ENCODE measurements around the gene MRPL36. TPM values are rescaled to one million over a fixed set of nuclear protein-coding genes. Genes with fewer than 3 reads are reported as not detected.

The MRPL36 gene
- polyA plus RNA-seq, 1 experiment, result 104 TPM

GRCh38 chr5:1827025-1827885 lies 27.6 kb upstream of the MRPL36 start:
- H3K27ac ChIP-seq (ENCODE audit: low read depth, low read length), result no peak overlapping the region
- TF ChIP-seq CTCF (IDR thresholded peaks at IDR 0.05; ENCODE audit: low read depth, low read length), result no peak
- H3K4me3 ChIP-seq (ENCODE audit: low read depth, low read length), result no peak overlapping the region
- peaks cover 5% of the 10 kb centered on the region for H3K27me3 ChIP-seq (ENCODE audit: control insufficient read depth, insufficient read depth, low read length)
- H3K9me3 ChIP-seq (ENCODE audit: control insufficient read depth, insufficient read depth, low read length), result peaks cover 6% of the 10 kb centered on the region; the same call in 1 of the 2 replicates
- DNase-seq (ENCODE audit: low read depth, low spot score), result no peak
- ChIA-PET CTCF (no interaction called here), POLR2A (no interaction called here)

- no peak for DNase-seq (ENCODE audit: low read depth, low spot score)
- peaks cover 6% of the 10 kb centered on the region; the same call in 1 of the 2 replicates for H3K9me3 ChIP-seq (ENCODE audit: control insufficient read depth, insufficient read depth, low read length)
- CTCF ChIA-PET, result no interaction called here
- H3K4me3 ChIP-seq (ENCODE audit: low read depth, low read length), result no peak overlapping the region
- peaks cover 2% of the 10 kb centered on the region for H3K27me3 ChIP-seq (ENCODE audit: control insufficient read depth, insufficient read depth, low read length)
- TF ChIP-seq CTCF (IDR thresholded peaks at IDR 0.05; ENCODE audit: low read depth, low read length), result no peak
- POLR2A ChIA-PET, result no interaction called here
- no peak overlapping the region for H3K27ac ChIP-seq (ENCODE audit: low read depth, low read length)
Measured at GRCh38 chr5:1826235-1826980, 26.8 kb upstream of the MRPL36 start.

- CTCF ChIA-PET, result no interaction called here
- no peak for DNase-seq (ENCODE audit: low read depth, low spot score)
- POLR2A ChIA-PET, result no interaction called here
Measured at GRCh38 chr5:1824903-1825841, 25.5 kb upstream of the MRPL36 start.

GRCh38 chr5:1824109-1824821 lies 24.6 kb upstream of the MRPL36 start:
- Histone ChIP-seq H3K9me3 (ENCODE audit: control insufficient read depth, insufficient read depth, low read length) (peaks cover 6% of the 10 kb centered on the region; the same call in 1 of the 2 replicates), H3K27me3 (ENCODE audit: control insufficient read depth, insufficient read depth, low read length) (no peaks in the 10 kb centered on the region), H3K4me3 (ENCODE audit: low read depth, low read length) (no peak overlapping the region), H3K27ac (ENCODE audit: low read depth, low read length) (no peak overlapping the region)
- no peak for DNase-seq (ENCODE audit: low read depth, low spot score)
- ChIA-PET CTCF (no interaction called here), POLR2A (no interaction called here)
- TF ChIP-seq CTCF (IDR thresholded peaks at IDR 0.05; ENCODE audit: low read depth, low read length), result no peak

More at GRCh38 chr5:1824903-1825841, 25.5 kb upstream of the MRPL36 start:
- H3K27ac ChIP-seq (ENCODE audit: low read depth, low read length), result no peak overlapping the region
- H3K9me3 ChIP-seq (ENCODE audit: control insufficient read depth, insufficient read depth, low read length), result peaks cover 6% of the 10 kb centered on the region; the same call in 1 of the 2 replicates
- no peak overlapping the region for H3K4me3 ChIP-seq (ENCODE audit: low read depth, low read length)
- no peak for TF ChIP-seq CTCF (IDR thresholded peaks at IDR 0.05; ENCODE audit: low read depth, low read length)
- no peaks in the 10 kb centered on the region for H3K27me3 ChIP-seq (ENCODE audit: control insufficient read depth, insufficient read depth, low read length)

Data from AG04450 (cell line).